K562 (cell line): ENCODE results near the gene ALOXE3. TPM values are rescaled to one million over a fixed set of nuclear protein-coding genes. Genes with fewer than 3 reads are reported as not detected.

Experiments used
- ATAC-seq: fragments of 200-7000 bp; cut with Tn5 transposase; 3 replicates; pipeline ENCODE4 v1.9.1; 2020; ENCODE audit warnings: moderate library complexity
- BruUV-seq: library from RNA; stranded (reverse); fragments of 400-500 nt; replicated peaks from 2 replicates; lab custom pipeline; 2021; lab: Mats Ljungman, UMichigan
- CTCF ChIA-PET: fragments of 300-600 bp; formaldehyde crosslinking; extraction: SDS; loops from one replicate; lab custom pipeline; 2021; ENCODE audit warnings: low intra/inter-chr PET ratio; lab: Yijun Ruan, JAX
- POLR2A ChIA-PET: fragments of 300-600, 350-650 bp; sonication (Branson Sonifier 250); formaldehyde crosslinking; extraction: SDS; loops from one replicate; lab custom pipeline; 2021; ENCODE audit warnings: antibody characterized with exemption, inconsistent platforms; lab: Yijun Ruan, JAX
- DNase-seq, 4 experiments: peaks; one replicate each; pipeline versions ENCODE4 v3.0.0 to v3.0.0-alpha.2; 2011 to 2018; ENCODE audit warnings: low spot score in 3 of 4, mixed read lengths in 3 of 4; ENCODE audit errors: extremely low read depth in 1 of 4
- FAIRE-seq: peaks from 2 replicates; lab custom pipeline; 2011; peaks lifted over from hg19 to GRCh38; lab: Jason Lieb, UNC
- H2AFZ ChIP-seq: 2 replicates; pipeline ENCODE4 v1.6.0; 2011; ENCODE audit warnings: low read depth, low read length, control low read depth, inconsistent platforms
- H3K27ac ChIP-seq: fragments of 200-600 bp; 3 replicates; pipeline ENCODE4 v1.8.0; 2011; ENCODE audit warnings: low read depth, mild to moderate bottlenecking, control low read depth, inconsistent platforms, low read length, moderate library complexity, mixed read lengths; ENCODE audit errors: extremely low read depth
- H3K27me3 ChIP-seq, 2 experiments: fragments of 300-600 bp in 1 of 2; 2 replicates in 1 of 2; 3 replicates in 1 of 2; pipeline versions ENCODE4 v1.6.0 to v1.8.0; 2011; ENCODE audit warnings: inconsistent platforms in 2 of 2, low read length in 2 of 2, mild to moderate bottlenecking in 1 of 2, mixed read lengths in 1 of 2, moderate library complexity in 1 of 2; ENCODE audit not compliant: control insufficient read depth in 2 of 2, insufficient read depth in 2 of 2
- H3K36me3 ChIP-seq: fragments of 300-600 bp; 3 replicates; pipeline ENCODE4 v1.8.0; 2011; ENCODE audit warnings: mild to moderate bottlenecking, low read length, inconsistent platforms; ENCODE audit not compliant: control insufficient read depth, insufficient read depth
- H3K4me1 ChIP-seq, 2 experiments: fragments of 200-600 bp in 1 of 2; replicated peaks in 1 of 2; 2 replicates in 1 of 2; 3 replicates in 1 of 2; pipeline versions ENCODE4 v1.5.1 to v1.8.0; 2011; ENCODE audit warnings: inconsistent platforms in 2 of 2, low read length in 2 of 2, mild to moderate bottlenecking in 1 of 2, mixed read lengths in 1 of 2, moderate library complexity in 1 of 2; ENCODE audit not compliant: control insufficient read depth in 2 of 2, insufficient read depth in 2 of 2
- H3K4me2 ChIP-seq: 2 replicates; pipeline ENCODE4 v1.6.1; 2011; ENCODE audit warnings: low read length, control low read depth, inconsistent platforms, mixed read lengths; ENCODE audit not compliant: insufficient read depth
- H3K4me3 ChIP-seq: fragments of 200-600 bp; sonication (generic), shearing (Covaris generic); 2 replicates; pipeline ENCODE4 v1.5.1; 2016; ENCODE audit warnings: control low read depth, inconsistent platforms
- H3K79me2 ChIP-seq: fragments of 200-600 bp; 3 replicates; pipeline ENCODE4 v1.8.0; 2011; ENCODE audit warnings: low read length, inconsistent platforms; ENCODE audit not compliant: control insufficient read depth, insufficient read depth
- H3K9ac ChIP-seq, 2 experiments: 2 replicates each; pipeline versions ENCODE4 v1.6.0 to v1.6.1; 2011; ENCODE audit warnings: low read depth in 2 of 2, low read length in 2 of 2, control low read depth in 1 of 2, inconsistent platforms in 1 of 2, mild to moderate bottlenecking in 1 of 2, mixed read lengths in 1 of 2; ENCODE audit not compliant: insufficient read depth in 1 of 2
- H3K9me1 ChIP-seq: one replicate; pipeline ENCODE4 v1.6.0; 2011; ENCODE audit warnings: inconsistent platforms, mild to moderate bottlenecking, low read length, moderate library complexity; ENCODE audit not compliant: control insufficient read depth, insufficient read depth
- H3K9me3 ChIP-seq: replicated peaks from 2 replicates; pipeline ENCODE4 v1.5.1; 2011; ENCODE audit warnings: low read depth, low read length, inconsistent platforms; ENCODE audit not compliant: control insufficient read depth, insufficient read depth
- H4K20me1 ChIP-seq: replicated peaks from 2 replicates; pipeline ENCODE4 v1.6.1; 2011; ENCODE audit warnings: low read length, inconsistent platforms, mixed read lengths; ENCODE audit not compliant: control insufficient read depth, insufficient read depth
- DDX20 ChIP-seq: fragments of 450-650 bp; IDR thresholded peaks from 2 replicates; pipeline ENCODE4 v1.6.1; 2016; ENCODE audit warnings: missing genetic modification characterization, low read depth, mild to moderate bottlenecking, missing compliant biosample characterization, moderate library complexity
- ELF2 ChIP-seq: fragments of 250-450 bp; sonication (Bioruptor Pico); IDR thresholded peaks from 2 replicates; pipeline ENCODE4 v1.5.0; 2021; ENCODE audit warnings: mild to moderate bottlenecking
- GTF2E2 ChIP-seq: fragments of 200-800 bp; sonication (Bioruptor generic); IDR thresholded peaks from 2 replicates; pipeline ENCODE4 v1.6.1; 2016; ENCODE audit warnings: missing genetic modification characterization, missing compliant biosample characterization
- HLTF ChIP-seq: fragments of 450-650 bp; IDR thresholded peaks from 2 replicates; pipeline ENCODE4 v1.6.1; 2016
- KHSRP ChIP-seq: fragments of 450-650 bp; IDR thresholded peaks from 2 replicates; pipeline ENCODE4 v1.6.1; 2017
- MAX ChIP-seq: sonication (generic); formaldehyde crosslinking; IDR thresholded peaks from 2 replicates; pipeline ENCODE4 v1.9.0; 2022; ENCODE audit warnings: mild to moderate bottlenecking, missing genetic modification reagents
- MEIS2 ChIP-seq: fragments of 450-650 bp; IDR thresholded peaks from 2 replicates; pipeline ENCODE4 v1.6.1; 2014; ENCODE audit warnings: mild to moderate bottlenecking; ENCODE audit not compliant: partially characterized antibody
- NFIC ChIP-seq: fragments of 450-650 bp; IDR thresholded peaks from 2 replicates; pipeline ENCODE4 v1.6.1; 2017; ENCODE audit warnings: mild to moderate bottlenecking, inconsistent platforms
- NFYB ChIP-seq: IDR thresholded peaks from 2 replicates; pipeline ENCODE4 v1.6.1; 2011; ENCODE audit warnings: mild to moderate bottlenecking, moderate library complexity; ENCODE audit not compliant: insufficient read length; ENCODE audit errors: extremely low read depth
- SNRNP70 ChIP-seq: fragments of 200-400 bp; formaldehyde crosslinking; optimal IDR thresholded peaks from 2 replicates; pipeline ENCODE3; 2017; ENCODE audit warnings: low read depth, low read length
- ZBTB12 ChIP-seq: fragments of 250-450 bp; sonication (Bioruptor Pico); IDR thresholded peaks from 2 replicates; pipeline ENCODE4 v1.4.0; 2020
- WGBS: fragments of 100-300 bp; shearing (Covaris generic); methylation state at CpG from one replicate; pipeline ENCODE4 v1.1.6; 2016; ENCODE audit warnings: low coverage, mixed read lengths; ENCODE audit not compliant: insufficient coverage; ENCODE audit errors: missing lambda C conversion rate; 5-methylcytosine and 5-hydroxymethylcytosine counted together
- in situ Hi-C: fragments of 300-500 bp; cut with MboI; formaldehyde crosslinking; loops from 4 replicates; pipeline ENCODE4 v1.15.0; 2018; ENCODE audit warnings: inconsistent platforms, mixed read lengths
- intact Hi-C: fragments of 100-400 bp; cut with micrococcal nuclease; formaldehyde crosslinking; loops from 2 replicates; pipeline ENCODE4 v1.14.2; 2022
- polyA plus RNA-seq, 8 experiments: library from polyadenylated mRNA; depleted of rRNA in 4 of 8; stranded (reverse) in 5 of 8; unstranded in 3 of 8; fragments of >200 nt; fragmentation: Nextera tagmentation in 2 of 8; fragmentation: Illumina TruSeq in 1 of 8; extraction: Ambion mirVana in 2 of 8; extraction: Trizol in 1 of 8; gene quantifications; 2 replicates each; pipeline versions ENCODE4 v1.2.1 to v1.2.3, GENCODE V29; 2011 to 2014; ENCODE audit warnings: inconsistent platforms in 1 of 8, missing spikeins in 1 of 8
- total RNA-seq, 7 experiments: library from RNA; depleted of rRNA in 6 of 7; stranded (reverse); fragments of >200 nt in 6 of 7; fragmentation: Illumina TruSeq in 2 of 7; extraction: Trizol in 2 of 7; gene quantifications; 2 replicates each; pipeline versions ENCODE4 v1.2.1 to v1.2.3, GENCODE V29; 2011 to 2021; ENCODE audit warnings: low replicate concordance in 1 of 7
- TF ChIP-seq, protein P1 (sequence below), 2 experiments: fragments of 150-350 bp in 1 of 2; IDR thresholded peaks; 2 replicates each; pipeline ENCODE4 v1.6.1; 2012 to 2016; ENCODE audit warnings: low read depth in 2 of 2, low read length in 2 of 2, mild to moderate bottlenecking in 1 of 2, moderate library complexity in 1 of 2
- TF ChIP-seq, protein P2 (sequence below): fragments of 250-450 bp; sonication (Bioruptor Pico); IDR thresholded peaks from 2 replicates; pipeline ENCODE4 v1.9.0; 2021; ENCODE audit warnings: mild to moderate bottlenecking
- TF ChIP-seq, protein P3 (sequence below): fragments of 450-650 bp; IDR thresholded peaks from 2 replicates; pipeline ENCODE4 v1.6.1; 2016; ENCODE audit warnings: low read depth, mild to moderate bottlenecking, moderate library complexity

The ALOXE3 gene
- total and polyA plus RNA-seq, 9 of the 15 experiments (the other 6 are each of a cell fraction or from before 2014, with no cell fraction given), result 0.04 TPM; not detected in 8

DNA sequence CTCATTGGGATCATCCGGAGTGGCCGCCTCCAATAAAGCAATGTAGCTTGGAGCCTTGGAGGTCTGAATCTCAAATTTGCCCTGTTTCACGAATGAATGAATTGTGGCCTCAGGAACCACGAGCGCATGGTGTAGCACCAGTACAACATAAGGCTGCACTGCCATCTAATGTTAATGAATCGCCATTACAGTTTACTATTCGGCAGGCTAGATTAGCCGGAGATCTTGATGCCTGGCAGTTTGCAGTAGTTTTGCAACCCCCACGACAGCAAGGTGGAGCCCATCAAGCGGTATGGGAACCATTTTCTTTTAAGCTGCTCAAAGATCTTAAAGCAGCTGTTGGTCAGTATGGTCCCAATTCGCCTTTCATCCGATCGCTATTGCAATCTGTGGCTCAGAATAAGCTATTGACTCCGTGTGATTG, 60.6 kb downstream of the ALOXE3 start (continued):
- no peak for TF ChIP-seq HLTF
- no peak for TF ChIP-seq ZBTB12

GRCh38 chr17:8056976-8057625, 61.2 kb downstream of the ALOXE3 start:
- no peaks in the 10 kb centered on the region for H3K9me1 ChIP-seq
- WGBS, result 49% methylated on average over 12 of the region's 17 CpGs
- no peak overlapping the region for H3K27ac ChIP-seq
- ATAC-seq (no peak), DNase-seq (no peak), FAIRE-seq (no peak)
- peaks cover 0 to 7% of the 10 kb centered on the region in 2 experiments; a peak in 2 of 5 replicates for H3K27me3 ChIP-seq
- H3K36me3 ChIP-seq, result no peaks in the 10 kb centered on the region
- intact Hi-C loops, result loop anchor here (1.0 to 10.0 kb wide), 4 partner anchors 41 to 314 kb away; no protein-coding TSS in a partner anchor
- H3K79me2 ChIP-seq, result no peaks in the 10 kb centered on the region
- no TSS peak for BruUV-seq
- in situ Hi-C loops, result loop anchor here (5.0 to 25.0 kb wide), 3 partner anchors 145 to 930 kb away; partner anchors contain the start of gene MFSD6L
- no peak overlapping the region for H3K9ac ChIP-seq
- no peaks in the 10 kb centered on the region; a peak in 2 of 5 replicates for H3K4me1 ChIP-seq
- H4K20me1 ChIP-seq, result no peaks in the 10 kb centered on the region
- ChIA-PET CTCF (interaction anchor here (0.6 to 3.4 kb wide), 4 partner anchors 40 to 314 kb away, joined by 4 to 17 read pairs (median 12); no protein-coding TSS in a partner anchor), POLR2A (interaction anchor here (0.7 to 1.3 kb wide), 4 partner anchors 144 to 370 kb away, joined by 4 to 5 read pairs (median 4); partner anchors contain the start of gene TP53)
- H3K9me3 ChIP-seq, result no peaks in the 10 kb centered on the region
- H3K4me3 ChIP-seq, result no peak overlapping the region
- peak overlapping the region; percentile 27; the same call in 1 of the 2 replicates for H3K4me2 ChIP-seq
- H2AFZ ChIP-seq, result peak overlapping the region; percentile 87
- no peak for TF ChIP-seq SNRNP70
- TF ChIP-seq, protein P1, sequence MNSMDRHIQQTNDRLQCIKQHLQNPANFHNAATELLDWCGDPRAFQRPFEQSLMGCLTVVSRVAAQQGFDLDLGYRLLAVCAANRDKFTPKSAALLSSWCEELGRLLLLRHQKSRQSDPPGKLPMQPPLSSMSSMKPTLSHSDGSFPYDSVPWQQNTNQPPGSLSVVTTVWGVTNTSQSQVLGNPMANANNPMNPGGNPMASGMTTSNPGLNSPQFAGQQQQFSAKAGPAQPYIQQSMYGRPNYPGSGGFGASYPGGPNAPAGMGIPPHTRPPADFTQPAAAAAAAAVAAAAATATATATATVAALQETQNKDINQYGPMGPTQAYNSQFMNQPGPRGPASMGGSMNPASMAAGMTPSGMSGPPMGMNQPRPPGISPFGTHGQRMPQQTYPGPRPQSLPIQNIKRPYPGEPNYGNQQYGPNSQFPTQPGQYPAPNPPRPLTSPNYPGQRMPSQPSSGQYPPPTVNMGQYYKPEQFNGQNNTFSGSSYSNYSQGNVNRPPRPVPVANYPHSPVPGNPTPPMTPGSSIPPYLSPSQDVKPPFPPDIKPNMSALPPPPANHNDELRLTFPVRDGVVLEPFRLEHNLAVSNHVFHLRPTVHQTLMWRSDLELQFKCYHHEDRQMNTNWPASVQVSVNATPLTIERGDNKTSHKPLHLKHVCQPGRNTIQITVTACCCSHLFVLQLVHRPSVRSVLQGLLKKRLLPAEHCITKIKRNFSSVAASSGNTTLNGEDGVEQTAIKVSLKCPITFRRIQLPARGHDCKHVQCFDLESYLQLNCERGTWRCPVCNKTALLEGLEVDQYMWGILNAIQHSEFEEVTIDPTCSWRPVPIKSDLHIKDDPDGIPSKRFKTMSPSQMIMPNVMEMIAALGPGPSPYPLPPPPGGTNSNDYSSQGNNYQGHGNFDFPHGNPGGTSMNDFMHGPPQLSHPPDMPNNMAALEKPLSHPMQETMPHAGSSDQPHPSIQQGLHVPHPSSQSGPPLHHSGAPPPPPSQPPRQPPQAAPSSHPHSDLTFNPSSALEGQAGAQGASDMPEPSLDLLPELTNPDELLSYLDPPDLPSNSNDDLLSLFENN (IDR thresholded peaks at IDR 0.05; ENCODE audit: low read depth in 2 of 2, low read length in 2 of 2), result no peak
- TF ChIP-seq KHSRP, result no peak
- TF ChIP-seq MEIS2, result no peak
- TF ChIP-seq, protein P2, sequence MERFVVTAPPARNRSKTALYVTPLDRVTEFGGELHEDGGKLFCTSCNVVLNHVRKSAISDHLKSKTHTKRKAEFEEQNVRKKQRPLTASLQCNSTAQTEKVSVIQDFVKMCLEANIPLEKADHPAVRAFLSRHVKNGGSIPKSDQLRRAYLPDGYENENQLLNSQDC (CRISPR knock-in tag), result no peak
- TF ChIP-seq NFIC, result no peak
- TF ChIP-seq NFYB, result no peak
- TF ChIP-seq GTF2E2 (tag), result no peak
- TF ChIP-seq, protein P3, sequence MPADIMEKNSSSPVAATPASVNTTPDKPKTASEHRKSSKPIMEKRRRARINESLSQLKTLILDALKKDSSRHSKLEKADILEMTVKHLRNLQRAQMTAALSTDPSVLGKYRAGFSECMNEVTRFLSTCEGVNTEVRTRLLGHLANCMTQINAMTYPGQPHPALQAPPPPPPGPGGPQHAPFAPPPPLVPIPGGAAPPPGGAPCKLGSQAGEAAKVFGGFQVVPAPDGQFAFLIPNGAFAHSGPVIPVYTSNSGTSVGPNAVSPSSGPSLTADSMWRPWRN, result no peak
- no peak for TF ChIP-seq MAX
- no peak for TF ChIP-seq DDX20
- TF ChIP-seq ELF2 (CRISPR knock-in tag), result no peak
